NCI-H1105 (cell line): Measurements from ENCODE around the gene GSK3A.

ENCODE experiments used
- DNase-seq: peaks from one replicate; lab custom pipeline; 2025; lab: John Stamatoyannopoulos, UW

GSK3A gene

DNA sequence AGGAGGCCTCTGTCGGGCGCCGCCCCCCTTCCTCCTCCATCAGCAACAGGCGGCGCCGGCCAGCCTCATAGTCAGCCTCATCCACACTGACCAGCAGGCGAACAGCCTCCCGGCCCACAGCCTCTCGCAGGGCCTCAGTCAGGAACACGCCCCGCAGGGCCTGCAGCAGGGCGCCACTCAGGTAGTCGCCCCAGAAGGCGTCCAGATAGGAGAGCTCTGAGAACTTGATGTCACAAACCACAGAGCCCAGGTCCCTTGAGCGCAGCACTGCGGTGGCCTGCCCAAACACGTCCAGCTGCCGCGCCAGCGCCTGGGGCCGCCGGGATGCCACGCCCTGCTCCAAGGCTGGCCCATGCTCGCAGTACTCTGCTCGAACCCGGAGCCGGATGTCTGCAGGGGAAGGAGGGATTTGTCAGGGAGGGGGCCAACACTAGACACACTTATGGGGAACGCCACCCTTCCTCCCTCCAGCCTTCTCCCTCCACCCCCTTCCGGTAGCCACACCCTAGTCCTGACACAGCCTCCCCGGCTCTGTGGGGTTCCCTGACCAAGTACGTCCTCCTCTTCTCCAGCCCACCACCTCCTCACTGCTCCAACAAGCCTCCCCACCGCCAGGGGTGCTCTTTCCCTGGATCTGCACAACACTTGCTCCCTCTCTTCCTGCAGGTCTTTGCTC is 42.8 kb downstream of the GSK3A start:
- DNase-seq: no peak

DNA sequence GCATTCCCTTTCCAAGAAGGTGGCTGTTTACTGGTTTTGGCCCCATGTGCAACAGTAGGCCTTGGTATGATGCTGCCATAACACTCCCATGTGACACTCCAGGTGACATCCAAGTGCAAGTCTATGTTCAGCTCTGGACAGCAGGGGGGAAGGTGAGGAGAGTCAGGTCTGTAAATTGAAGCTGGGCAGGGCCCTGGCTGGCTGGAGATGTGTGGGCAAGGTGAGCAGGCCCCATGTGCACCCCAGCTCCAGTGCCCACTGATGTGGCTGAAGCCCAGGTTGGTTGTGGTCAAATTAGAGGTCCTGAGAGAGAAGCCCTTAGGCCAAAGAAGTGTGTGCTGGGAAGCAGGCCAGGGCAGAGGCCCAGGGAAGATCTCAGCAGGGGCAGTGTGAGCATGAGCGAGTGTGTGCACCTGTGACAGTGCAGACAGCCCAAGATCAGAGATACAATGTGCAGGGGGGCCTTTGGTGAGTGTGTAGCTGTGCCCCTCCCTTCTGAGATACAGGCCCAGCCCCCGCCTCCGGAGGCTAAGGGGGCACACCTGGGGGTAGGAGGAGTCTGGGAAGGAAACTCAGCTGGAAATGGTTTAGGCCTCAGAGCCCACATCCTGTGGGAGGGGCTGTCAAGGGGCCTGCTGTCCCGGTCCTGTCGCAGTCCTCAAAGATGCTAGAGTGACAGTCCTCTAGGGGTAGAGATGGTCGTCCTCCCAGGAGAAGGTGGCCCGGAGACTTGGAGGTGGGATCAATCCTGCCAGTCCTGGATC is 43.5 kb downstream of the GSK3A start:
- DNase-seq: no peak

- no peak for DNase-seq
These were observed 45.0 kb downstream of the GSK3A start for GRCh38 chr19:42197375-42197817.

- DNase-seq: no peak
These were observed 46.1 kb downstream of the GSK3A start for GRCh38 chr19:42196011-42197001.

- no peak for DNase-seq
These were observed 48.7 kb downstream of the GSK3A start for GRCh38 chr19:42193706-42194105.

DNA sequence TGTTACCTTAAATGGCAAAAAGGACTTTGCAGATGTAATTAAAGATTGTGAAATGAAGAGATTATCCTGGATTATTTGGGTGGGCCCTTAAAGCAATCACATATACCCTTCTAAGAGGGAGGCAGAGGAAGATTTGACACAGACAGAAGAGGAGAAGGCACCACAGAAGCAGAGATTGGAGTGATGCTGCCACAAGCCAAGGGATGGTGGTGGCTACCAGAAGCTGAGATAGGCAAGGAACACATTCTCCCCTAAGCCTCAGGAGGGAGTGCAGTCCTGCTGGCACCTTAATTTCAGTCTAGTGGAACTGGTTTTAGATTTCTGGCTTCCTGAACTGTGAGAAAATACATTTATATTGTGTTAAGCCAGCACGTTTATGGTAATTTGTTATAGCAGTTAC is 49.1 kb downstream of the GSK3A start:
- DNase-seq: no peak

DNA sequence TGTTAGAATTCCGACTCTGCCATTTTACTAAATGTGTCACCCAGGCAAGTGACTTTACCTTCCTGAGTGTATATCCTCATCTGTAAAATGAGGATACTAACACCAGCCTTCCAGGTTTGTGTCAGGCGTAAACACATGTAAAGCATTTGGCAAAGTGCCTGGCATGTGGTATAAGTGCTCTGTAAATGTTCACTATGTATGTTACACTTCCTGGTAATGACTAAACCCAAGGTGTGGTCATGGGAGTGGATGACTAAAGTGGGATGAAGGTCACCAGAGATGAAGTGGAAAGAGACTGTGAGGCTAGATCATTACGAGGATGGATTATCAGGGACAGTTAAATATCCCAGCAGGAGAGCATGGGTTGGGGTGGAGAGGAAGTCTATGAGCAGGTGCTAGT is 50.5 kb downstream of the GSK3A start:
- no peak for DNase-seq

DNA sequence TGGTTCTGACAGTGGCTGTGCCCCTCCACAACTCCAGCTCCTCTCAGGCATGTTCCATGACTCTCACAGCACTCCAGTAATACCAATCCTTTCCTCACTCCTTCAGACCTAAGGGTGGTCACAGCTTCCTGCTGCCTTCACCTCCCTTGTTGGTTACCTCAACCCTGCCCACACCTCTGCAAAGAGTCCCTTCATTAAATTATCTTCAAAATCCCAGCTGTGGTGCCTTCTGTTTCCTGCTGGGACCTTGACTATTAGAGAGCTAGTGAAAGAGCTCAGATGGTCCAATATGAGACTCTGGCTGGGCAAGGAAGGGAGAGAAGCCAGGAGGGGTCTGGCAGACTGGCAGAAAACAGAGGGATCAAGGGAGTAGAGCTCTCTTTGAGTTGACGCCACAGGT is 51.1 kb downstream of the GSK3A start:
- no peak for DNase-seq

GRCh38 chr19:42189133-42189532 is 53.3 kb downstream of the GSK3A start:
- DNase-seq: no peak

DNA sequence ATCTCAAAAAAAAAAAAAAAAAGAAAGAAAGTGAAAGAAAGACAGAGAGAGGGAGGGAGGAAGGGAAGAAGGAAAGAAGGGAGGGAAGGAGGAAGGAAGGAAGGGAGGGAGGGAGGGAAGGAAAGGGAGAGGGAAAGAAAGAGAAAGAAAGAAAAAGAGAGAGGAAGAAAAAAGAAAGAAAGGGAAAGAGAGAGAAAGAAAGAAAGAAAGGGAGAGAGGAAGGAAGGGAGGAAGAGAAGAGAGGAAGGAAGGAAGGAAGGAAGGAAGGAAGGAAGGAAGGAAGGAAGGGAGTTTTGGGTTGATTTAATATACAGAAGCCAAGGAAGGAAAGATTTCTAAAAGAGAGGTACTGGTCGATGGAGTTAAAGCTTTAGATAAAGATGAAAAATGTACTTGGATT is 53.7 kb downstream of the GSK3A start:
- DNase-seq: no peak

- DNase-seq: no peak
These were observed 57.1 kb downstream of the GSK3A start for GRCh38 chr19:42185277-42185676.

DNA sequence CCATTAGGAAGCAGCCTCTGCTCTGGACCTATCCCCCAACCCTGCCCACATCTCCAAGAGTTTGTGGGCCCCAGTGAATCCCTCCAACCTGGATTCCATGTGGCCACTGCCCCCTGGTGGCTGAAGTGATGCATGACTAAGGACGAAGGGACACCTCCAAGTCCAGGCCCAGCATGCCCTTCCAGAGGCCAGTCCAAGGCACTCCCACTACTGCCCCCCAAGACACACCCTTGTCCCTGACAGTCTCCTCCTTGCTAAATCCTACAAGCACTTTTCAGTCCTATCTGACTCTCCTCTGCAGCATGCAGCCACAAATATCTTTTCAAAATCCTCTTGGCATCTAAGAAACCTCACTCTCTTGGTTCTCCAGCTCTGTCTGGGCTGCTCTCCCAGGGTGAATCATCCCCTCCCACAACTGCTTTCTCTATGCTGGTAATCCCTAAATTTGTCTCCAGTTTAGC is 58.0 kb downstream of the GSK3A start:
- DNase-seq: peak; percentile 86
